GM18858 (cell line): ENCODE data around the gene AQP4.

ENCODE experiments used
- ATAC-seq: cut with Tn5 transposase; IDR thresholded peaks from one replicate; pipeline ENCODE4 v1.9.1; 2021; ENCODE audit not compliant: unreplicated experiment

The AQP4 gene

DNA sequence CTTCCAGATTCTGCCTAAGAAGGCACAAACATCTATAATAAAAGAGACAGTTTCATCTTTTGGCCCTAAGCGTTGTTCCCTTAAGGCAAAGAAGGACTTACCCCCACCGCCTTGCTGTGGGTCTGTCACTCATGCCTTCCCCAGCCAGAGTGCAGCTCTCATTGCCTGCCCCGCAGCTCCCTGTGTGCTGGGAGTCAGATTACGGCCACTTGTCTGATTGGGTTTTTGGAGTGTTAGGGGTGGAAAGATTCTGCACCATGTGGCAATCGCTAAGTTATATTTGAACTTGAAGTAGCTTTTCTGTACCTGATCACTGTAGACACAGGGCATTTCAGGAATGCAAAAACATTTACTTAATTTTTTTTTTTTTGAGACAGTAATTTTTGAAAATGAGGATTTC, at the start of gene AQP4:
TSS of gene AQP4 (minus strand) at position 151 of the 400 bp plus-strand sequence. CDS start at position 133, 18 bp downstream.
- no peak for ATAC-seq

GRCh38 chr18:26911840-26912239, 46.3 kb upstream of the AQP4 start:
- ATAC-seq, result no peak

DNA sequence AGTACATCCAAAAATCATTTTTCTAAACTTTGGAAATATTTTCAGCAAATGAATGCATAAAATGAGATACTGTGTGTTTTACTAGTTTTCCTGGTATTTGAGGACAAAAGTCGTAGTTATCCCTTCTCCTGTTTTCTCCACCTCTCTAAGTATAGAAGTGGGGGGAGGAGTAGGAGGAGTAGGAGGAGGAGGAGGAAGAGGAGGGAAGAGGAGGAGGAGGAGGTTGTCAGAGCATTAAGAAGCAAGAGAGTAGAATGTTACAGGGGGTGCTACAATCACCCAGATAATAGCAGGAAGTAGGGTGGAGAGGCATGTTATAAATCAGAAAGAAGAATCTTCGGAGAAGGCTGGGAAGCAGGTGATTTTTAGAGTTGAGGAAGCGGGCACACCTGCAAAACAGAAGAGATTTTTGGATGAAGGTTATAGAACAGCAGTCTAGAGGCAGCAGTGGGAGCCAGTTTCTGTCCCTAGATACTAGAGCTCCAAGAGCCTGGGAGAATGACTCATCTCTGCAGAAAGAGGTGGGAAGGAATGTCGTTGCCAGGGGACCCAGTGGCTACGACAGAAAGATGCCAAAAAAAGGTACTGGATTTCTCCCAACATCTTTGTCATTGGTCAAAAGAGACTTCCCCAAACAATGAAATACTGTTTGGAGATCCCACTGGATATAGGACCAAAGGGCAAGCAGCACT, 44.2 kb upstream of the AQP4 start:
- ATAC-seq, result no peak

DNA sequence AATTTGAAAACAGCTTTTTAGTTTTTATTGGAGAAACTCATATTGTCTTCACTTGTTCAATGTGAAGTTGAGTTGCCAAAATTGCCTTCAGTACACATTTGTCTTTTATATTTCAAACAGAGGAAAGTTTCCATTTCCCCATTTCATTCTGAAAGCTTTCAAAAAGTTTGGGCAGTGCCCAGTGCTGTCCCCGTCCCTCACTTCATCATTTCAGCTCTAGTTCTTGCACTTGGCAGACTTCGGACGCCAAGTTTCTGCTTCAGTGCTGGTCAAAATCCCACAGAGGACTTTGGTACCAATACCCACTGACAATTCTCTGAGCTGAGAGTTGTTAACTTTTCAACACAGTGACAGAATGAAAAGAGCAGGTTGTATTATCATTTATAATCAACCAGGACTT, 43.4 kb upstream of the AQP4 start:
- ATAC-seq, result no peak

- ATAC-seq, result no peak
Observed at GRCh38 chr18:26902291-26902690, 36.8 kb upstream of the AQP4 start.

DNA sequence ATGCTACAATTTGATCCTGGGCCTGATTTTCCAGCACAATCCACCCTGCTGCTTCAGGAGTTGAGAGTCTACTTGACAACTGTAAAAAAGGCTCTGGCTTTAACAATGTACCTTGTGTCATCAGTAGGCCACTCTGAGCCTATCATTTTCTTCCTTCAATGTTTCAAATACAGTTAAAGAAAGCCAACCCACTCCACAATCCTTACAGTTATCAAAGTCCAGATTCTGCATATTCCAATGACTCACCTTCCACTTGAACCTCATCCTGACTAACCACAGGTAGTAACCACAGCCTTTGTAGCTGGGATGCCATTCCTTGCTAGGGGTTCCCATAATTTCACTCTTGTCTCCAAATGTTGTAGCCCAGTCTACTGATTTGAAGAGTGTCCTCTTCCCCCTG, 35.5 kb upstream of the AQP4 start:
- no peak for ATAC-seq

GRCh38 chr18:26894426-26894825, 28.9 kb upstream of the AQP4 start:
- ATAC-seq, result no peak

GRCh38 chr18:26893996-26894395, 28.5 kb upstream of the AQP4 start:
- no peak for ATAC-seq

GRCh38 chr18:26888259-26888658, 22.8 kb upstream of the AQP4 start:
- ATAC-seq, result no peak

- ATAC-seq, result no peak
Observed at GRCh38 chr18:26875040-26875654, 9.6 kb upstream of the AQP4 start.

GRCh38 chr18:26874283-26874682, 8.8 kb upstream of the AQP4 start:
- ATAC-seq, result no peak

DNA sequence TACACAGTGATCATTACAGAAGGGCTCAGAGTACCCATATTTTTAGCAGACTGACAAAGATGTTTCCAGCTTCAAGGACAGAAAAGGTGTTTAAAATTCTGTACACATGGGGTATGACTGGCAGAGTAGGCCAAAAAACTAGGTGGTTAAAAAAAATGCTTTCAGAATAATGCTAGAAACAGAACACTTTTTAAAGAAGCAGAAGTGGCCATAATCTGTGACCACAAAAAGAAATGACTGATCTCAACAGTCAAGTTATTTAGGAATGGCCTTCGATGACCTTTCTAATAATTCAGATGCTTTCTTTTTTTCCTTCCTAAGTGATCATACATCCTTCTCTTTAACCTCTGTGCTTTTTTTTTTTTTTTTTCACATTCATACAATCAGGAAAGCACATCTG, 4.1 kb upstream of the AQP4 start:
- ATAC-seq, result peak; percentile 76

GRCh38 chr18:26868968-26869586, 3.6 kb upstream of the AQP4 start:
- no peak for ATAC-seq

DNA sequence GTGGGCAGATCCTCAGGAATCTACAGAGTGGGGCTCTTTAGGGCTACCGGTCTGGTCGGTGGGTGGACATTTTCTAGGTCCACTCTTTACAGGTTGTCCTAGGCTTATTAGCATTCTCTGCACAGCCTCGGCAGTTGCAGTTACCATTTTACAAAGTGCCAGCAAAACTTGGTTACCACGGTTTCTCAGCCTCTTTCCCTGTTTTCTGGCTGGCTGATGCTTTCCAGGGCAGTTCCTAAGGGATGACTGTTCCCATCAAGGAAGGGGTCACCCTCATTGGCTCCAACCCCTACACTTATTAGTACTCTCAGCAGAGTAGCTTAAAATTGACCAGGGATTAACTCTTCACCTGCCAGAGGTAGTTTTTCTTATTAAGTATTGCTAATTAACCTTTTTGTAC, 2.0 kb upstream of the AQP4 start:
- ATAC-seq, result no peak

- ATAC-seq, result no peak
Observed at GRCh38 chr18:26864658-26865057, 849 bp downstream of the AQP4 start.

- no peak for ATAC-seq
Observed at GRCh38 chr18:26863921-26864497, 1.5 kb downstream of the AQP4 start.

DNA sequence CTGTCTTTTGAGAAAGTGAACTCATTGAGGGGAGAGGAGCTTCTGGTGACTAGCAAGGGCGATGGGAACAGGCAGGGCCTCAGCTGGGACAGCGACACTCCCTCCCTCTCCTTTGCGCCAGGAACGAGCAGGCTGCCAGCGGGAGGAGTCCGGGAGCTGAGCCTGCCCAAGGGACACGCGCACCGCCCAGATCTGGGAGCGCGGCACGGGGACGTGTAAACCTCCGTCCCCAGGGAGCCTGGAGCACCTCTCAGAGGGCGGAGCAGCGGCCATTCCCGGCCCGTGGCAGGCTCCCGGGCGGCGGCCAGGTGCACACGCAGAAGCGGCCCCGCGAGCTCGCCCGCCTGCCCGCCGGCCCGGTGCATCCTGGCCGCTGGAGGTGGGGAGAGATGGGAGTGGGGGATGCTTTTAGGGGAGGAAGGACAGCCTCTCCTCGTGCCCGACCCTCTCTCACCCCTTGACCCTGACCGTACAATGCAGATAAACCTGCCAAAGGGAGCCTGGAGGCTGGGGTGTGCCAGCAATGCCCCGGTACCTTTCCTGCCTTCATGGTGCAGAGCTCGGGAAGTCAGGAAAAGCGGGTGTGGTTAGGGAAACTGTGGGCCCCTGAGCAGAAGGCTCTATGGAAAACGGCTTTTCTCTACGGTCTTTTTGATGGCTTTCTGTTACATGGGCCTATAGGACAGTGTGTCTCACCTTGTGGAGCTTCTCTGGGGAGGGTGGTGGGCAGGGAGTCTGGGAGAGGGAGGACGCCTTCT, 2.2 kb downstream of the AQP4 start:
- no peak for ATAC-seq

GRCh38 chr18:26862084-26862483, 3.4 kb downstream of the AQP4 start:
- no peak for ATAC-seq

GRCh38 chr18:26854292-26854881, 11.1 kb downstream of the AQP4 start:
- ATAC-seq, result no peak

GRCh38 chr18:26853401-26853800, 12.1 kb downstream of the AQP4 start:
- no peak for ATAC-seq

- no peak for ATAC-seq
Observed at GRCh38 chr18:26843760-26844159, 21.7 kb downstream of the AQP4 start.
